MM.1S (cell line): Measurements from ENCODE around the gene CHPT1.
"Not testable (repeated sequence)": the region's sequence is repeated elsewhere in the genome, so short reads cannot be mapped to it uniquely, and the experiment has no call there.

Experiments
- CTCF ChIP-seq: fragments of 300-600 bp; sonication (generic); IDR thresholded peaks from 2 replicates; pipeline ENCODE4 v1.5.1; 2016; ENCODE audit warnings: antibody characterized with exemption, low read length, mixed read lengths
- EZH2 ChIP-seq: fragments of 300-600 bp; sonication (generic); optimal IDR thresholded peaks from 2 replicates; pipeline ENCODE3; 2017; ENCODE audit warnings: low read depth, mild to moderate bottlenecking, antibody characterized with exemption, low read length, mixed read lengths
- EZH2phosphoT487 ChIP-seq: fragments of 300-600 bp; sonication (generic); IDR thresholded peaks from 2 replicates; pipeline ENCODE4 v1.6.1; 2018; ENCODE audit warnings: antibody characterized with exemption, low read length

GRCh38 chr12:101676497-101676896, 20.9 kb upstream of the CHPT1 start:
- TF ChIP-seq EZH2phosphoT487, CTCF, EZH2: not testable (repeated sequence)
